ENCODE measurements around the gene KMT5C.

Gene KMT5C

DNA sequence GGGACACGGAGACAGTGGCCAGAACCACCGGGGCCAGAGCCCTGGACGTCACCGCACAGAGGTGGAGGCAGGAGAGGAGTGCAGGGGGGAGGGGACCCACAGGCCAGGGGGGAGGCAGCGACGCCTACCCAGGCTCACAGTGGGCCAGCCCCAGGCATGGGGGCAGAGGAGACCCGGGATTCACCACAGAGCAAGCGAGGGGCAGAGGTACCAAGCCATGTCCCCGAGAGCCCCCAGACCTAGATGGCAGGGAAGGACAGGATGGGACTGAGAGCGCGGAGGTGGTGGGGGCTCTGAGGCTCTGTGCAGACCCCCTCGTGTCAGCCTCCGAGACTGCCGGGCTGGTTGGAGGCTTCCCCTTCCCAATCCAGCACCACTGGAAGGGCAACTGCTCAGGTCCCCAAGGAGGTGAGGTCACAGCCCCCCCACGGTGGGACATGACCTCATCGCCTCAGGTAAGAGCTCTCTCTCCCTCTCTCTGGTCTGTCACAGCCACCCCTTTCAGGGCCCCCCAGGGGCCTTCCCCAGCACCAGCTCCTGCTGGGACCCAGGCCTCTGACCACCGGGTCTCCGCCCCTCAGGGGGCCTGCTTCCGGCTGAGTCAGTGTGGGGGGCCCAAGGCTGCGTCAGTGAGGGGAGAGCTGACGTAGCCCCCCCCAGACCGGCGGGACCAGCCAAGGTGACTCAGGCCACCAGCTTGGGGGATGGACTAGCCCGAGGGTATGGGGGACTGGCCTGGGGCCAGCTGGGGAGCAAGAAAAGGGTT lies 32.8 kb downstream of the KMT5C start:
- H3K4me3 ChIP-seq (ENCODE audit: control insufficient read depth, low read depth, low read length), result no peak overlapping the region
- DNase-seq (ENCODE audit: low read depth), result peak; percentile 41
- no peak for TF ChIP-seq CTCF (conservative IDR thresholded peaks at IDR 0.05; ENCODE audit: control insufficient read depth, insufficient read depth, low read depth, low read length)

DNA sequence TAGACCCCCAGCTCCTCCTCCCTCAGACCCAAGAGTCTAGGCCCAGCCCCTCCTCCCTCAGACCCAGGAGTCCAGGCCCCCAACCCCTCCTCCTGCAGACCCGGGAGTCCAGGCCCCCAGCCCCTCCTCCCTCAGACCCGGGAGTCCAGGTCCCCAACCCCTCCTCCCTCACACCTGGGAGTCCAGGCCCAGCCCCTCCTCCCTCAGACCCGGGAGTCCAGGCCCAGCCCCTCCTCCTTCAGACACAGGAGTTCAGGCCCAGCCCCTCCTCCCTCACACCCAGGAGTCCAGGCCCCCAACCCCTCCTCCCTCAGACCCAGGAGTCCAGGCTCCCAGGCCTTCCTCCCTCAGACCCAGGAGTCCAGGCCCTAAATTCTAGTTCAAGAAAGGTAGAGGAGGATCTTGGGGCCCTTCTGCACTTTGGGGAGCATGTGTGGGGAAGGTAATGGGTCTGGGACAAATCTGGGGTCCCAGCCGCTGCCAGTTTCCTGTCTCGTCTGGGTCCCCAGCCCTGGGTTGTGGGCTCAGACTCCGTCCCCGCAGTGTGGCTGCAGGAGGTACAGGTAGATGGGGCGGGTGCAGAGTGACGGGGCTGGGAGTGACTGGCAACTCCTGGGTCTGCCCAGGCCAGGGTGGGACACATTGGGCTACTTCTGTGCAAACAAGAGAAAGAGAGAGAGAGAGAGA lies 33.8 kb downstream of the KMT5C start:
- H3K4me3 ChIP-seq (ENCODE audit: control insufficient read depth, low read depth, low read length), result no peak overlapping the region
- DNase-seq (ENCODE audit: low read depth), result no peak

DNA sequence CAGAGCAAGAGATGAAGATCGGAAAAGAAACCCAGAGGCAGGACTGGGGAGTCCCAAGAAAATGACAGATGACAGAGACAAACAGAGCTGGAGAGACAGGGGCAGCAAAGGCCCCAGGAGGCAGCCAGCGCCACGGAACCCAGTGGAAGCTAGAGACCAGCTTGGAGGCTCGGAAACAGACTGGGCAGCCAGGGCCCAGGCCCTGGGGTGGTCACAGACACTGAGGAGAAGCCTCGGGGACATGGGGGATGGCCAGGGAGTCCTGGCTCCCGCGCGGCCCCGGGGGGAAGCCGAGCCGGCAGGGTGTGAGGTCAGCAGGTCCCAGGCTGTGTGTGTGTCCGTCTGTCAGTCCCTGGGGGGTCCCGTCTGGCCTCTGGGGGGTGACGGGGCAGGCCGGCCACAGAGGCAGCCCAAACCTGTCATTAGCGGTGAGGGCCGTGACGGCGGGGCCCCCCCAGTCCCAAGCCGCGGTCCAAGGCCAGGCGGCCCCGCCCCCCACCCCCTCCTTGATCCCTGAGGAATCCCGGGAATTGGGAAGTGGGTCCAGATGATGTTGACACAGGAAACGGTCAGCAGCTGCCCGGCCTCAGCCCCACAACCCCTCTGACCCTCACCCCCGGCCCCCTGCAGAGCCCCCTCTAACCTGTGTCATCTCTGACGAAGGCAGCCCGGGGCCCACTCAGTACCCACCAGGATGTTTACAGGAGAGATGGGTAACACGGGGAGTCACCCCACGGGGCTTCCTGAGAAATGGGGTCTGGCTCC lies 34.5 kb downstream of the KMT5C start:
- no peak for TF ChIP-seq CTCF (conservative IDR thresholded peaks at IDR 0.05; ENCODE audit: control insufficient read depth, insufficient read depth, low read depth, low read length)
- DNase-seq (ENCODE audit: low read depth), result peak; percentile 44

More for the DNA sequence above, 33.8 kb downstream of the KMT5C start:
- TF ChIP-seq CTCF (conservative IDR thresholded peaks at IDR 0.05; ENCODE audit: control insufficient read depth, insufficient read depth, low read depth, low read length), result no peak

DNA sequence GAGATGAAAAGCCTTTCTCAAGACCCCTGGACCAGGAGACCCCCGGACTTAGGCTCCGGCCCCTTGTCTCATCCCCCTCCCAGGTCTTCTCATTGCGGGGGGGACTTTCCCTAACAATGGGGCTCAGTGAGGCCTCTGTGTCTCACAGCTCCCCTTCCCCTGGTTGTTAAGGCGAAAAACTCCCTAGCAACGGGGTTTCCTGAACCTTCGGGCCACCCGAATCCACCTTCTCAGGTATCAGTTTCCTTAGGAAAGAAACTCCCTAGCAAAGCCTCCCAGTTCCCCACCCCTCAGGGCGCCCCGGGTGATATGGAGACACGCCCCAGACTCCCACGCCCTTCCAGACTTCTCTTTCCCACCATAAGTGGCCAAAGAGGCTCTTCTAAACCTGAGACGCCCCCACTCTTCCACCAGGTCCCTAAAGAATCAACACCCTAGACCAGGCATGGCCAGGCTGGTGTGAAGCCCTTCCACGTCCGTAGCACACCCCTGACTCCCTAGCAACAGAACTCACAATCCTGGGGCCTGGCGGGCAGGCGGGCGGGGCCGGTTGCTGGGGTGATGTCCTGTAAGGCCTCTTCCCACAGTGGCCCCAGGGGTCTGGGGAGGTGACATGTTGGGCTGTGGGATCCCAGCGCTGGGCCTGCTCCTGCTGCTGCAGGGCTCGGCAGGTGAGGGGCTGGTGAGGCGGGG lies 36.7 kb downstream of the KMT5C start, which contains the start of gene TMEM190:
TSS of gene TMEM190 (plus strand) at position 586 of the 693 bp plus-strand sequence. CDS start at position 614, 28 bp downstream.
- H3K4me3 ChIP-seq (ENCODE audit: control insufficient read depth, low read depth, low read length), result no peak within 1 kb of the TSS
- no peak for TF ChIP-seq CTCF (conservative IDR thresholded peaks at IDR 0.05; ENCODE audit: control insufficient read depth, insufficient read depth, low read depth, low read length)
- no peak for DNase-seq (ENCODE audit: low read depth)

More for the DNA sequence above, 34.5 kb downstream of the KMT5C start:
- no peak overlapping the region for H3K4me3 ChIP-seq (ENCODE audit: control insufficient read depth, low read depth, low read length)

DNA sequence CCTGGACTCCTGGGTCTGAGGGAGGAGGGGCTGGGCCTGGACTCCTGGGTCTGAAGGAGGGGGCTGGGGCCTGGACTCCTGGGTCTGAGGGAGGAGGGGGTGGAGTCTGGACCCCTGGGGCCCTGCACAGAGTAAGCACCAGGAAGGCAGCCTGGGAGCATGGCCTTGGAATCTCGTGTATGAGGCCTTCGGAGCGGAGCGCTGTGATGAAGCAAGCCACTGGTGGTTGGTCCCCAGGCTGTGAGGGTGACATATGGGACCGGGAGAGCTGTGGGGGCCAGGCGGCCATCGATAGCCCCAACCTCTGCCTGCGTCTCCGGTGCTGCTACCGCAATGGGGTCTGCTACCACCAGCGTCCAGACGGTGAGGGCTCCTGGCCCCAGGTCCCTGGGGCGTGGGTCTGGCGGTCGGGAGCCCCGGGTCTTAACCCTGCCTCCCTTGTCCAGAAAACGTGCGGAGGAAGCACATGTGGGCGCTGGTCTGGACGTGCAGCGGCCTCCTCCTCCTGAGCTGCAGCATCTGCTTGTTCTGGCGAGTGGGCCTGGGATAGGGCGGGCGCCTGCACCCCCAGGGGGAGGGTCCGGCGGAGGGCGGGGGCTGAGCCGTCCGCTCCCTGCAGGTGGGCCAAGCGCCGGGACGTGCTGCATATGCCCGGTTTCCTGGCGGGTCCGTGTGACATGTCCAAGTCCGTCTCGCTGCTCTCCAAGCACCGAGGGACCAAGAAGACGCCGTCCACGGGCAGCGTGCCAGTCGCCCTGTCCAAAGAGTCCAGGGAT lies 37.9 kb downstream of the KMT5C start:
- DNase-seq (ENCODE audit: low read depth), result no peak
- TF ChIP-seq CTCF (conservative IDR thresholded peaks at IDR 0.05; ENCODE audit: control insufficient read depth, insufficient read depth, low read depth, low read length), result no peak
- no peak overlapping the region for H3K4me3 ChIP-seq (ENCODE audit: control insufficient read depth, low read depth, low read length)

Data from fibroblast of mammary gland (primary cell).